Sciatic nerve (tissue), 2 donors: ENCODE data around the gene CC2D1A. TPM values are rescaled to one million over a fixed set of nuclear protein-coding genes. Genes with fewer than 3 reads are reported as not detected.
"Not testable (repeated sequence)": the region's sequence is repeated elsewhere in the genome, so short reads cannot be mapped to it uniquely, and the experiment has no call there.

ENCODE experiments used
- ATAC-seq: fragments of 200-7000 bp; cut with Tn5 transposase; one replicate; pipeline ENCODE4 v1.9.1; 2020; ENCODE audit warnings: mild to moderate bottlenecking, moderate library complexity
- DNase-seq: peaks from one replicate; pipeline ENCODE4 v3.0.0-alpha.2; 2020; ENCODE audit warnings: low spot score
- intact Hi-C: fragments of 100-400 bp; cut with DNase I; formaldehyde crosslinking; loops from one replicate; pipeline ENCODE4 v1.14.2; 2022
- total RNA-seq: library from RNA; stranded (reverse); fragmentation: NEBNext Ultra II Directional; extraction: Animal tissue kit (Norgen Biotek cat#: 25700); gene quantifications from one replicate; pipeline ENCODE4 v1.2.1, GENCODE V29; 2021
- donor health status: DM: no; HTN: no; CAD: no.
- donor health status: DM: no; HTN: no; CAD: no.

Gene CC2D1A
- total RNA-seq, 1 donor from 2014 or later = 45.3 TPM

DNA sequence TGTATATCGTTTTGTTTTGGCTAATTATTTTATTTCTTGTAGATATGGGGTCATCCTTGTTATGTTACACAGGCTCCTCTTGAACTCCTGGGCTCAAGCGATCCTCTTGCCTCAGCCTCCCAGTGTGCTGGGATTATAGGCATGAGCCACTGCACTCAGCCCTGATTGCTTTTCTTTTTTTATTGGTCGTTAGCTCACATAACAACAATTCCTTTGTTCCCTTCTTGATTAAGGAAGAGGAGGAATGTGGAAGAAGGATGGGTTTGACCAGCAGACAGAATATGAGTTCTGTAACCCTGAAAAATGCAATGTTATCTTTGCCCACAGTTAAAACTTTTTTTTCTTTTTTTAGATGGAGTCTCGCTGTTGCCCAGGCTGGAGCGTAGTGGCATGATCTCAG is 11.4 kb upstream of the CC2D1A start:
- ATAC-seq (no peak), DNase-seq (no peak)
- intact Hi-C loops = no loop called here

DNA sequence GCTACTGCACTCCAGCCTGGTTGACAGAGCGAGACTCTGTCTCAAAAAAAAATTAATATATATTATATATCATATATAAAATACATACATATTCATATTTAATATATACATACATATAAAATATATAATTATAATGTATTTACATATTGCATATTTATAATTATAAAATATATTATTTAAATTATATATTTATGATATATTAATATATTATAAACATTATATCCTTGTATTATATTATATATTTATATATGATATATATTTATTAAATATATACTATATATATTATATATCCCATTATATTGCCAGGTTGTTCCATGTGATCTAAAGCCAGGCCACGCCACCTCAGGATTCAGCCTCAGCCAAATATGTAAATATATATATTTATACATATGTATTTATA is 9.8 kb upstream of the CC2D1A start:
- DNase-seq (no peak), ATAC-seq (no peak)
- intact Hi-C loops = no loop called here

DNA sequence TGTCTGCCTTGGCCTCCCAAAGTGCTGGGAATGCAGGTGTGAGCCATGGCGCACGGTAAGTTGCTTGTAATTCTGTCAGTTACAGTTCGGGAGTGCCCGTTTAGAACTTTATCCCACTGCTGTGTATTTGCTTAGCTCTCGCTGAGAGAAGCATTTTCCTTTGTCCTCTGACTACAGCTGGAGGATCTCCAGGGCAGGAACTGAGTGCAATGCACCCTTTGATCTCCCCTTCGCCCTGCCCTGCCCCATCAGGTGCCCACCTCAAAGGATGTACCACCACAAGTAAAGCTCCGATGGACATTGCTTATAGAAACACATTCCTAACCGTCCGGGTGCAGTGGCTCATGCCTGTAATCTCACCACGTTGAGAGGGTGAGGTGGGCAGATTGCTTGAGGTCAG is 6.6 kb upstream of the CC2D1A start:
- ATAC-seq = no peak
- intact Hi-C loops = no loop called here
- no peak for DNase-seq

DNA sequence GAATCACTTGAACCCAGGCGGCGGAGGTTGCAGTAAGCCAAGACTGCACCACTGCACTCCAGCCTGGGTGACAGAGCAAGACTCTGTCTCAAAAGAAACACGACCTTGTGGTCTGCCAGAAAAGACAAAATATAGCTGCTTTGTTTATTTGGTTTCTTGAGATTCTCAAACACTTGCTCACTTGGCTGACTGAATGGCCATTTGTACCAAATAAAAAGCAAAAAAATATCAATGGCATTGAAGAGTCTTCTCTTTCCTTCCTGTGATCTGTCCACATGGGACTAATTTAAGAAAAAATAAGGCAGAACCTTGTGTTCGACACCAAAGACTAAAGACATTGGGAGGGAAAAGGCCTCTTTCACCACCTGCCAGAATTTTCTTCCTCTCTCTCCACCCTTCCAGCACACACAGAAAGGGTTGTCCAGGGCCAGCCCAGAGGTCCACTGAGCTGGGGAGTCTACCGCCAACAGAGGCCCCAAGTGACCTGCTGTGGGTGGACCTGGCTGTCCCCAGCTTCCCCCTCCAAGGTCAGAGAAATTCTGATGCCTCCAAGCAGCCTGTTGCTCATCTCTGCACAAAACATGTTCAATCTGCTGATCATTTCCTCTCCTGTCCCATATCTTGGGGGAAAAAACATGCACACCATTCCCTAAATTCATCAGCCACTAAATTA is 6.0 kb upstream of the CC2D1A start:
- intact Hi-C loops = no loop called here
- DNase-seq = no peak
- ATAC-seq = peak; percentile 92

DNA sequence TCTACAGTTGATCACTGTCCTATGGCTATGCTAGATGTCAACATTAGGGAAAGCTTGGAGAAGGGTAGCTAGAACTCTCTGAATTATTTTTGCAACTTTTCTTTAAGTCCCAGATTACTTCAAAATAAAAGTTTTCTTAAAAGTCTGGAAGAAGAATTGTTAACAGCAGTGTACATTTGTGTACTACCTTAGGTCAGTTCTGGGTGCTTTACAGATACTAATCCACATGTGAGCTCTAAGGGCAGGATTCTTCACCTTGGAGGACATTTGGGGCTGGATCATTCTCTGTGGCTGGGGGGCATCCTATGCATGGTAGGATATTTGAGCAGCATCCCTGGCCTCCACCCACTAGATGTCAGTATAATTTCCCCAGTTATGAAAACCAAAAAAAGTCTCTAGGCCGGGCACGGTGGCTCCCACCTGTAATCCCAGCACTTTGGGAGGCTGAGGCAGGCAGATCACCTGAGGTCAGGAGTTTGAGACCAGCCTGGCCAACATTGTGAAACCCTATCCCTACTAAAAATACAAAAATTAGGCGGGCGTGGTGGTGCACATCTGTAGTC is 2.9 kb upstream of the CC2D1A start:
- DNase-seq (no peak), ATAC-seq (no peak)
- intact Hi-C loops = no loop called here

DNA sequence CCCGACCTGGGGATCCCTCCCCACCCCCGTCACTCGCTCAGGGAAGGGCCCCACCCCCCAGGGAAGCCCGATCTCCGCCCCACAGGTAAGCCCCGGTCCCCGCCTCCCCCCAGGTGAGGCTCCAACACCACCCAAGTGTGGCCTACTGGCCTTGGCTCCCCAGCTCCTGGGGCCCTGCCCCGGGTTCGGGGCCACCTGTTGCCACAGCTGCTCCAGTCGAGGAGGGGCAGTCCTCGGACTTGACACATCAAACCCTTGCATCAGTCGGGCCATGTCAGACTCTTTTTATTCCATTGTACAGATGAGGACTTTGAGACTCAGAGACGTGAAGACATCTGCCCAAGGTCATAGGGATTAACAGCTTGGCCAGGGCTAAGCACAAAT is 512 bp downstream of the CC2D1A start:
- intact Hi-C loops = no loop called here
- peak; percentile 21 for ATAC-seq
- DNase-seq = no peak

DNA sequence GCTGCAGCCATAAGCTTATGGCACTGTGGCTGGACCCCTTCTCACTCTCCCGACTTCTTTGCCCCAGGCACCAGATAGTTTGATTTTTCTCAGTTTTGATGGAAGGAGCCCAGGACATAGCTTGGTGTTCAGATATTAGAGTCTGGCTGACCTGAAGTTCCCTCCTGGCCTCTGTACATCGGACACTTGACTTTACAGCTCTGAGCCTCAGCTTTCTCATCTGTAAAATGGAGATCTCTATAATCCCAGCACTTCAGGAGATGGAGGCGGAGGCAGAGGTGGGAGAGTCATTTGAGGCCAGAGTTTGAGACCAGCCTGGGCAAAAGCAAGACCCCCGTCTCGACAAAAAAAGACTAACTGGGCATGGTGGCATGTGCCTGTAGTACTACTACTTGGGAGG is 909 bp downstream of the CC2D1A start:
- DNase-seq (no peak), ATAC-seq (no peak)
- intact Hi-C loops = no loop called here

DNA sequence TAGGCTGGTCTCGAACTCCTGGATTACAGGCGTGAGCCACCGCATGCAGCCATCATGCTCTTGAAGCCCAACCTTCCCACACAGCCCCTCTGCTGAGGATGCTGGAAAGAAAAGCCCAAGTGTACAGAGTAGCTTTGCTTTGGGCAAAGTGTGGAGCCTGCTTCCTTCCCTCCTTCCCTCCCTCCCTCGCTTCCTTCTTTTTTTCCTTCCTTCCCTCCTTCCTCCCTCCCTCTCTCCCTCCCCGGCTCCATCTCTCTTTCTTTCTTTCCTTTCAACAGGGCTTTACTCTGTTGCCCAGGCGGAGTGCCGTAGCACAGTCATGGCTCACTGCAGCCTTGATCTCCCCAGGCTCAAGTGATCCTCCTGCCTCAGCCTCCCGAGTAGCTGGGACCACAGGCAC is 2.7 kb downstream of the CC2D1A start:
- no peak for ATAC-seq
- intact Hi-C loops = no loop called here

DNA sequence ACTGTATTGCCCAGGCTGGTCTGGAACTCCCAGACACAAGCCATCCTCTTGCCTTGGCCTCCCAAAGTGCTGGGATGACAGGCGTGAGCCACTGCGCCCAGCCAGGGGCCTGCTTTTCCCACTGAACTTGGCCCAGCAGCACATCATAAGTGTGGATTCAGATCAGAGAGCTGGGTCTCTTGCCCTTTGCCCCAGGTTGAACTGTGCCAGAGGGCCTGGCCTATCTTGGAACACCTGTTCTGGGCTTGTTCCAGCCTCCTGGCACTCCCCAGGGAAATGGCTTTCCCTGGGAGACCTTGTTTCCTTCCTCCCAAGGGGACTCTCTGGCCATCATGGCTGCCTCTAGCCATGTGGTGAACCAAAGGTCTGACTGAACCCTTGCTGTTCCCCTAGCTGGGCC is 3.4 kb downstream of the CC2D1A start:
- ATAC-seq (no peak), DNase-seq (no peak)
- intact Hi-C loops = no loop called here

More for the DNA sequence above, 2.7 kb downstream of the CC2D1A start:
- DNase-seq = no peak

DNA sequence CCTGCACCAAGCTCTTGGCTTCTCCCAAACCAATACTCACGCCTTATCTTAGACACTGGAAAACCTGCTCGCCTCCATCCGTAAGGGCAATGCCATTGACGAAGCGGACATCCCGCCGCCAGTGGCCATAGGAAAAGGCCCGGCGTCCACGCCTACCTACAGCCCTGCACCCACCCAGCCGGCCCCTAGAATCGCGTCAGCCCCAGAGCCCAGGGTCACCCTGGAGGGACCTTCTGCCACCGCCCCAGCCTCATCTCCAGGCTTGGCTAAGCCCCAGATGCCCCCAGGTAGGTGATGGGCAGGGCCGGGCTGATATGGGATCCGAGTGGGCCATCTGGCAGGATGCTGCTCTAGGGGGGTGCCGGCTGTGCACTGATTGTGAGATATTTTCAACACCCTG is 7.4 kb downstream of the CC2D1A start:
- DNase-seq (no peak), ATAC-seq (no peak)
- intact Hi-C loops = no loop called here

DNA sequence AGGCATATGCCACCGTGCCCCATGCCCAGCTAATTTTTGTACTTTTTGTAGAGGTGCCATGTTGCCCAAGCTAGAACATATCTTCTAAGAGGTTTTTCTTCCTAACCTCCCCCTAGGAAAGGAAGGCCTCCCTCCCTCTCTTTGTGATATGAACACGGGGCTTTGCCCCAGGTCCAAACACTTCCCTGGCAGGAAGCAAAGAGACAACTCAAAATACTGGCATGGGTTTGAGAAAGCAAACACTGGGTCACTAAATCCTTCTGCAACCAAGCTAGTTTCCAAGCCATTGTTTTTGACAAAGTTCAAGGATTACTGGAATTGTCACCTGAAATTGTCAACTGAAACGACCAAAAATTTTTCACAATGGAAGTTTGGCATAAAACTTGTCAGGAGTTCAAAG is 8.8 kb downstream of the CC2D1A start:
- intact Hi-C loops = no loop called here
- no peak for ATAC-seq
- no peak for DNase-seq

DNA sequence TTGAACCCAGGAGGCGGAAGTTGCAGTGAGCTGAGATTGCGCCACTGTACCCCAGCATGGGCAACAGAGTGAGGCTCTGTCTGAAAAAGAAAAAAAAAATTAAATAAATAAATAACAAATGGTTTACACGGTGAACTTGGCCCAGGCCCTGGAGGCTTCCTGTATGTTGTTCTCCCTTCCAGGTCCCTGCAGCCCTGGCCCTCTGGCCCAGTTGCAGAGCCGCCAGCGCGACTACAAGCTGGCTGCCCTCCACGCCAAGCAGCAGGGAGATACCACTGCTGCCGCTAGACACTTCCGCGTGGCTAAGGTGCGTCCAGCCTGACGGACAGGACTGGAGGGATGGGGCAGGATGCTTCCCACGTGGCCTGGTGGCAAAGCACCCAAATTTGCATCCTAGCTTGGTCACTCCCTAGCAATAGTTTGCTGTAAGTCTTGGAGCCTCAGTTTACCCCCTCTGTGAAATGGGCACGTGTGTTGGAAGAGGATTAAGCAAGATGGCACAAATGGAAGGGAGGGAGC is 11.9 kb downstream of the CC2D1A start:
- intact Hi-C loops = no loop called here
- DNase-seq (no peak), ATAC-seq (no peak)

DNA sequence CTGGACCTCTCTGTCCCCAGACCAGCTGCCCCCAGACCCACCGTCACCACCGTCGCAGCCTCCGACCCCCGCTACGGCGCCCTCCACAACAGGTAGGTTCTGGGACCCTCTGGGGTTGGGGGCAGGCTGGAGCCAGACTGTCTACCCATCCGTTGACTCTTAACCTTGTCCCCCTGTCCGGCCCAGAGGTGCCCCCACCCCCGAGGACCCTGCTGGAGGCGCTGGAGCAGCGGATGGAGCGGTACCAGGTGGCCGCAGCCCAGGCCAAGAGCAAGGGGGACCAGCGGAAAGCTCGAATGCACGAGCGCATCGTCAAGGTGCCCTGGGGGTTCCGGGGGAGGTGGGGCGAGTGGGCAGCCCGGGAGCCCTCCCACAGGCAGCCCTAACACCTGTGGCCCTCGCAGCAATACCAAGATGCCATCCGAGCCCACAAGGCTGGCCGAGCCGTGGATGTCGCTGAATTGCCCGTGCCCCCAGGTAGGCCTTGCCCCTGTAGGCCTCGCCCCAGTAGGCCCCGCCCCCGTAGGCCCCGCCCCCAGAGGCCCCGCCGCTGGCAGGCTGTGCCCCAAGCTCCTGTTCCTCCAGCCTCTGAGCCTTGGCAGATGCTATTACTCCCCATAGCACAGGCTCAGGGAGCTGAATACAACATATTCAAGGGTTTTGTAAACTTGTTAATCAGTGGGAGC is 12.9 kb downstream of the CC2D1A start:
- intact Hi-C loops = no loop called here
- no peak for ATAC-seq
- DNase-seq = no peak

DNA sequence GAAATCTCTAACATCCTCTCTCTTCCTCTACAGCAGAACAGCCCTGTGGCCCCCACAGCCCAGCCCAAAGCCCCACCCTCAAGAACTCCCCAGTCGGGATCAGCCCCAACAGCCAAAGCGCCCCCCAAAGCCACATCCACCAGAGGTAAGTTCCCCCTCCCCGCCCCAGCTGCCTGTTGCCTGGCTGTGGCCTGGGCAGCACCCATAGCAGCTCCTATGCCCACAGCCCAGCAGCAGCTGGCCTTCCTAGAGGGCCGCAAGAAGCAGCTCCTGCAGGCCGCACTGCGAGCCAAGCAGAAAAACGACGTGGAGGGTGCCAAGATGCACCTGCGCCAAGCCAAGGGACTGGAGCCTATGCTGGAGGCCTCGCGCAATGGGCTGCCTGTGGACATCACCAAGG is 14.5 kb downstream of the CC2D1A start:
- DNase-seq (no peak), ATAC-seq (no peak)
- intact Hi-C loops = no loop called here

DNA sequence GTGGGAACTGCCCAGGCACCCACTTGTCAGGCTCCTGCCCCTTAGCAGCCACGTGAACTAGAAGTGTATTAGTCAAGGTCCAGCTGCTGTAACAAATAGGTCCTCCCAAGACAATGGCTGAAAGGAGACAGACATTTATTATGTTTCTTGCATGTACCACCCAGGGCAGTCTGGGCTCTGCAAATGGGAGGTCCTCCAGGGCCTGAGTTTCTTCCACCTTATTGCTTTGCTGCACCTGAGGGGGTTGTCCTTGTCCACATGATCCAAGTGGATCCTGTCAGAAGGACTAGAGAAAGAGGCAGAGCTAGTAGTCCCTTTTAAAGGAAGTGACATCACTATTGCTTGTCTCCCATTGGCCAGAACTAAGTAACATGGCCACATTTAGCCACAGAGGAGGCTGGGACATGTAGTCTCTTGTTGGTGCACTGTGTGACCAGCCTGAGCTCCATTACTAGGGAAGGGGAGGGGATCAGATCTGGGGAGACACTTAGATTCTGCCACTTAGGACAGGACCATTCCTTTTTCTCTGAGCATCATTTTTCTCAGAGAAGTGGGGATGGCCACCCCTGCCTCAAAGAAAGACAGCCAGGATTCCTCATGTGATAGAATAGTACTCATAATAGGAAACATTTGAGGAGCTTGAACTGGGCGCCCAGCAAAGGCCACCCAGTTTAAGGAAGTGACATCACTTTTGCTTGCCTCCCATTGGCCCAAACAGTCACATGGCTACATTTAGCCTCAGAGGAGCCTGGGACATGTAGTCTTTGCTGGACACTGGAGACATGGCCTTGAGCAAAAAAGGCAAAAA is 15.1 kb downstream of the CC2D1A start:
- ATAC-seq = peak; percentile 82
- intact Hi-C loops = no loop called here
- DNase-seq = no peak

DNA sequence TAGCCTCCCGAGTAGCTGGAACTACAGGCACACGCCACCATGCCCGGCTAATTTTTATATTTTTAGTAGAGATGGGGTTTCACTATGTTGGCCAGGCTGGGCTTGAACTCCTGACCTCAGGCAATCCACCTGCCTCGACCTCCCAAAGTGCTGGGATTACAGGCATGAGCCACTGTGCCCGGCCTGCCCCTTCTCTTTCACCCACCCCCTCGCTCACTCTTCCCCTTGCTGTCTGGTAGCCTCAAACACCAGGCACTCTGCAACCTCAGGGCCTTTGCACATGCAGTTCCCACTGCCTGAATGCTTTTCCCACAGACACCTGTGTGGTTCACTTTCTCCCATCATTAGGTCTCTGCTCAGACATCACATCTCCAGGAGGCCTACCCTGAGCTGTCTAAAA is 16.1 kb downstream of the CC2D1A start:
- DNase-seq, ATAC-seq, intact Hi-C loops: not testable (repeated sequence)

DNA sequence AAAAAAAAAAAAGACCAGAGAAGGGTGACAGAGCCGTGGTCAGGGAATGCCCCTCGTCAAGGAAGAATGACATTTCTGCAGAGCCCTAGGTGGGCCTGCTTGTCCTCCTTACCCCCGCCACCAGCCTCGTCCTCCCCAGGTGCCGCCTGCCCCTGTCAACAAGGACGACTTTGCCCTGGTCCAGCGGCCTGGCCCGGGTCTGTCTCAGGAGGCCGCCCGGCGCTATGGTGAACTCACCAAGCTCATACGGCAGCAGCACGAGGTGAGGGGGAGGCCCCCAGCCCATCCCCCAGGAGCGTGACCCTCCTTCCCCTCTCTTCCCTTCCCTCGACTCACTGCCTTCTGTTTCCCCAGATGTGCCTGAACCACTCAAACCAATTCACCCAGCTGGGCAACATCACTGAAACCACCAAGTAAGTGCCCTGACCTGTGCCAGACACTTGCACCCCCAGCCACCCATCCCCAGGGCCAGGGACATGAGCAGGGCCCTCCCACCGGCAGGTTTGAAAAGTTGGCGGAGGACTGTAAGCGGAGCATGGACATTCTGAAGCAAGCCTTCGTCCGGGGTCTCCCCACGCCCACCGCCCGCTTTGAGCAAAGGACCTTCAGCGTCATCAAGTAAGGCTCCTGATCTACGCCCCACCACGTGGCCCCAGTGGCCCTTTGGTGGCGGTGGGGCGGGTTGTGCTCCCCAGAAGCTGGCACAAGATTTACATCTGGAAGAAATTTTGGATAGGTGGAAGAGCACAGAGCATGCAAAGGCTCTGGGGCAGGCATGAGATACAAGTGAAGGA is 17.4 kb downstream of the CC2D1A start:
- DNase-seq (no peak), ATAC-seq (no peak)
- intact Hi-C loops = no loop called here

DNA sequence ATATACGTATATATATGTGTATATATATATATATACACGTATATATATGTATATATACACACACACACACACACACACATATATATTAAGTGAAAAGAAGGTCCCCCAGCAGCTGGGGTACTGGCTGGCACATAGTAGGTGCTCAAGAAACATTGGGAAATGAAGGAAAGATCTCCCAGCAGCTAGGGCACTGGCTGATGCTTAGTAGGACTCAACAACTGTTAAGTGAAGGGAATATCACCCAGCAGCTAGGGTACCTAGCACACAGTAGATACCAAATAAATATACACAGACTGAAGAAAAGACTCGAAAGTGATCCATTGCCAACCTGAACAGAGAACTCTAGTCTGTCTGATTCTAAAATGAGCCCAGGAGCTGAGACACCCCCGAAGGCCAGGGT is 20.0 kb downstream of the CC2D1A start:
- intact Hi-C loops = no loop called here
- DNase-seq = no peak
- no peak for ATAC-seq

DNA sequence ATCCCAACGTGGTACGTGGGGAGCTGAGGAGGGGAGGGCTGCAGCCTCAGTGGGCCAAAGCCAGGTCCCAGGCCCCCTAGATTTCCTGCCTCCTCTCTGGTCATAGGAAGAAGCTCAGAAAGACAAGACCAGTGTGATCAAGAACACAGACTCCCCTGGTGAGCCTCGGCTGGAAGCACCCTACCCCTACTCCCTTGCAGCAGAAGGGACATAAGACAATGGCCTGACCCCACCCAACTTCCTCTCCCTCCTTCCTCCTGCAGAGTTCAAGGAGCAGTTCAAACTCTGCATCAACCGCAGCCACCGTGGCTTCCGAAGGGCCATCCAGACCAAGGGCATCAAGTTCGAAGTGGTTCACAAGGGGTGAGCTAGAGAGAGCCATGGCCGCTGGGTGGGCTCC is 20.7 kb downstream of the CC2D1A start:
- ATAC-seq (no peak), DNase-seq (no peak)
- intact Hi-C loops = no loop called here
